ENCODE data around the gene RPP21.

Gene RPP21

DNA sequence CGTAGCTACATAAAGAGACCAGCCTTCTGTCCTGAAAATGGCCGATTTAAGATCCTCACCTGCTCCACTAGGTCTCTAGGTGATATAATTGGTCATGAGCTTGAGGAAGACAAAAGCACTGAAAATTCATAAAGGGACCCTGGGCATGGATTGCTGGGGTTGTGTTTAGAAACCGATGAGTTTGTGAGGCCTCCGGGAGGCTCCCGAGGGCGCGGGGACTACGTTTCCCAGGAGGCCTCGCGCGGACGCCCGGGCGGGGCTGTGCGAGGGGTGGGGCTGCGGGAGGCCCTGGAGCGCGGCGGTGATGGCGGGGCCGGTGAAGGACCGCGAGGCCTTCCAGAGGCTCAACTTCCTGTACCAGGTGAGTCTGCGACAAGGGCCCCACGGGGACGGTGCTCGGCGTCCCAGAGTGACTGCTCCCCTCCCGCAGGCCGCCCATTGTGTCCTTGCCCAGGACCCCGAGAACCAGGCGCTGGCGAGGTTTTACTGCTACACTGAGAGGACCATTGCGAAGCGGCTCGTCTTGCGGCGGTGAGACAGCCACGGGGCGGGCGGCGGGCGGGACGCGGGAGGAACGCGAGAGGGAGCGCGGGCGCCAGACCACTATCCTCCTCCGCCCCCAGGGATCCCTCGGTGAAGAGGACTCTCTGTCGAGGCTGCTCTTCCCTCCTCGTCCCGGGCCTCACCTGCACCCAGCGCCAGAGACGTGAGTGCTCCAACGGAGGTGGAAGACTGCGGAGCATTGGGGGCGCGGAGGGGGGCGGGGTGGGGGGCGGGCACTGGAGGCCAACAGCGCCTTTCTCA is at the start of gene RPP21 (continued):
- TF ChIP-seq, protein P1, sequence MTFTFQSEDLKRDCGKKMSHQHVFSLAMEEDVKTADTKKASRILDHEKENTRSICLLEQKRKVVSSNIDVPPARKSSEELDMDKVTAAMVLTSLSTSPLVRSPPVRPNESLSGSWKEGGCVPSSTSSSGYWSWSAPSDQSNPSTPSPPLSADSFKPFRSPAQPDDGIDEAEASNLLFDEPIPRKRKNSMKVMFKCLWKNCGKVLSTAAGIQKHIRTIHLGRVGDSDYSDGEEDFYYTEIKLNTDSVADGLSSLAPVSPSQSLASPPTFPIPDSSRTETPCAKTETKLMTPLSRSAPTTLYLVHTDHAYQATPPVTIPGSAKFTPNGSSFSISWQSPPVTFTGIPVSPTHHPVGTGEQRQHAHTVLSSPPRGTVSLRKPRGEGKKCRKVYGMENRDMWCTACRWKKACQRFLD (tag by site-specific recombination; IDR thresholded peaks at IDR 0.05), result no peak
- TF ChIP-seq EGR2 (tag by site-specific recombination; IDR thresholded peaks at IDR 0.05; ENCODE audit: low read depth) (peak; percentile 36; the same call in 1 of the 2 replicates), MEIS1 (CRISPR knock-in tag; IDR thresholded peaks at IDR 0.05; ENCODE audit: borderline replicate concordance) (no peak), ZNF211 (tag by site-specific recombination; IDR thresholded peaks at IDR 0.05; ENCODE audit: low read depth) (no peak), KLF1 (tag by site-specific recombination; IDR thresholded peaks at IDR 0.05) (peak; percentile 83), ZBTB48 (tag by site-specific recombination; IDR thresholded peaks at IDR 0.05) (0 out of 2 replicates have a peak, but pooled peaks have one; percentile 43), ZNF529 (tag by site-specific recombination; IDR thresholded peaks at IDR 0.05; ENCODE audit: insufficient replicate concordance) (no peak), ZNF670 (tag by site-specific recombination; IDR thresholded peaks at IDR 0.05; ENCODE audit: low read depth) (no peak), ZNF747 (tag by site-specific recombination; IDR thresholded peaks at IDR 0.05) (no peak), ZNF132 (tag by site-specific recombination; IDR thresholded peaks at IDR 0.05; ENCODE audit: borderline replicate concordance) (no peak), ZNF16 (tag by site-specific recombination; IDR thresholded peaks at IDR 0.05; ENCODE audit: low read depth) (no peak), ZNF184 (tag by site-specific recombination; IDR thresholded peaks at IDR 0.05) (no peak; the same call in 1 of the 2 replicates), ZNF394 (tag by site-specific recombination; IDR thresholded peaks at IDR 0.05; ENCODE audit: borderline replicate concordance) (peak; percentile 48; the same call in 1 of the 2 replicates), ZNF830 (tag by site-specific recombination; IDR thresholded peaks at IDR 0.05; ENCODE audit: low read depth) (no peak), ZNF48 (tag by site-specific recombination; IDR thresholded peaks at IDR 0.05) (no peak), ZNF473 (tag by site-specific recombination; IDR thresholded peaks at IDR 0.05) (no peak), ZNF654 (tag by site-specific recombination; IDR thresholded peaks at IDR 0.05; ENCODE audit: low read depth) (no peak), ZNF843 (tag by site-specific recombination; IDR thresholded peaks at IDR 0.05) (peak; percentile 63), ZNF221 (tag by site-specific recombination; IDR thresholded peaks at IDR 0.05; ENCODE audit: borderline replicate concordance) (no peak), ZNF610 (tag by site-specific recombination; IDR thresholded peaks at IDR 0.05; ENCODE audit: borderline replicate concordance) (peak; percentile 60; the same call in 1 of the 2 replicates), SP2 (tag by site-specific recombination; IDR thresholded peaks at IDR 0.05) (peak; percentile 82), KLF8 (tag by site-specific recombination; IDR thresholded peaks at IDR 0.05) (peak; percentile 97)
- TF ChIP-seq, protein P2, sequence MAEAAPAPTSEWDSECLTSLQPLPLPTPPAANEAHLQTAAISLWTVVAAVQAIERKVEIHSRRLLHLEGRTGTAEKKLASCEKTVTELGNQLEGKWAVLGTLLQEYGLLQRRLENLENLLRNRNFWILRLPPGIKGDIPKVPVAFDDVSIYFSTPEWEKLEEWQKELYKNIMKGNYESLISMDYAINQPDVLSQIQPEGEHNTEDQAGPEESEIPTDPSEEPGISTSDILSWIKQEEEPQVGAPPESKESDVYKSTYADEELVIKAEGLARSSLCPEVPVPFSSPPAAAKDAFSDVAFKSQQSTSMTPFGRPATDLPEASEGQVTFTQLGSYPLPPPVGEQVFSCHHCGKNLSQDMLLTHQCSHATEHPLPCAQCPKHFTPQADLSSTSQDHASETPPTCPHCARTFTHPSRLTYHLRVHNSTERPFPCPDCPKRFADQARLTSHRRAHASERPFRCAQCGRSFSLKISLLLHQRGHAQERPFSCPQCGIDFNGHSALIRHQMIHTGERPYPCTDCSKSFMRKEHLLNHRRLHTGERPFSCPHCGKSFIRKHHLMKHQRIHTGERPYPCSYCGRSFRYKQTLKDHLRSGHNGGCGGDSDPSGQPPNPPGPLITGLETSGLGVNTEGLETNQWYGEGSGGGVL (tag by site-specific recombination; IDR thresholded peaks at IDR 0.05), result peak; percentile 49
- TF ChIP-seq, protein P3, sequence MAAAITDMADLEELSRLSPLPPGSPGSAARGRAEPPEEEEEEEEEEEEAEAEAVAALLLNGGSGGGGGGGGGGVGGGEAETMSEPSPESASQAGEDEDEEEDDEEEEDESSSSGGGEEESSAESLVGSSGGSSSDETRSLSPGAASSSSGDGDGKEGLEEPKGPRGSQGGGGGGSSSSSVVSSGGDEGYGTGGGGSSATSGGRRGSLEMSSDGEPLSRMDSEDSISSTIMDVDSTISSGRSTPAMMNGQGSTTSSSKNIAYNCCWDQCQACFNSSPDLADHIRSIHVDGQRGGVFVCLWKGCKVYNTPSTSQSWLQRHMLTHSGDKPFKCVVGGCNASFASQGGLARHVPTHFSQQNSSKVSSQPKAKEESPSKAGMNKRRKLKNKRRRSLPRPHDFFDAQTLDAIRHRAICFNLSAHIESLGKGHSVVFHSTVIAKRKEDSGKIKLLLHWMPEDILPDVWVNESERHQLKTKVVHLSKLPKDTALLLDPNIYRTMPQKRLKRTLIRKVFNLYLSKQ (tag by site-specific recombination; IDR thresholded peaks at IDR 0.05; ENCODE audit: borderline replicate concordance), result no peak
- TF ChIP-seq, protein P4, sequence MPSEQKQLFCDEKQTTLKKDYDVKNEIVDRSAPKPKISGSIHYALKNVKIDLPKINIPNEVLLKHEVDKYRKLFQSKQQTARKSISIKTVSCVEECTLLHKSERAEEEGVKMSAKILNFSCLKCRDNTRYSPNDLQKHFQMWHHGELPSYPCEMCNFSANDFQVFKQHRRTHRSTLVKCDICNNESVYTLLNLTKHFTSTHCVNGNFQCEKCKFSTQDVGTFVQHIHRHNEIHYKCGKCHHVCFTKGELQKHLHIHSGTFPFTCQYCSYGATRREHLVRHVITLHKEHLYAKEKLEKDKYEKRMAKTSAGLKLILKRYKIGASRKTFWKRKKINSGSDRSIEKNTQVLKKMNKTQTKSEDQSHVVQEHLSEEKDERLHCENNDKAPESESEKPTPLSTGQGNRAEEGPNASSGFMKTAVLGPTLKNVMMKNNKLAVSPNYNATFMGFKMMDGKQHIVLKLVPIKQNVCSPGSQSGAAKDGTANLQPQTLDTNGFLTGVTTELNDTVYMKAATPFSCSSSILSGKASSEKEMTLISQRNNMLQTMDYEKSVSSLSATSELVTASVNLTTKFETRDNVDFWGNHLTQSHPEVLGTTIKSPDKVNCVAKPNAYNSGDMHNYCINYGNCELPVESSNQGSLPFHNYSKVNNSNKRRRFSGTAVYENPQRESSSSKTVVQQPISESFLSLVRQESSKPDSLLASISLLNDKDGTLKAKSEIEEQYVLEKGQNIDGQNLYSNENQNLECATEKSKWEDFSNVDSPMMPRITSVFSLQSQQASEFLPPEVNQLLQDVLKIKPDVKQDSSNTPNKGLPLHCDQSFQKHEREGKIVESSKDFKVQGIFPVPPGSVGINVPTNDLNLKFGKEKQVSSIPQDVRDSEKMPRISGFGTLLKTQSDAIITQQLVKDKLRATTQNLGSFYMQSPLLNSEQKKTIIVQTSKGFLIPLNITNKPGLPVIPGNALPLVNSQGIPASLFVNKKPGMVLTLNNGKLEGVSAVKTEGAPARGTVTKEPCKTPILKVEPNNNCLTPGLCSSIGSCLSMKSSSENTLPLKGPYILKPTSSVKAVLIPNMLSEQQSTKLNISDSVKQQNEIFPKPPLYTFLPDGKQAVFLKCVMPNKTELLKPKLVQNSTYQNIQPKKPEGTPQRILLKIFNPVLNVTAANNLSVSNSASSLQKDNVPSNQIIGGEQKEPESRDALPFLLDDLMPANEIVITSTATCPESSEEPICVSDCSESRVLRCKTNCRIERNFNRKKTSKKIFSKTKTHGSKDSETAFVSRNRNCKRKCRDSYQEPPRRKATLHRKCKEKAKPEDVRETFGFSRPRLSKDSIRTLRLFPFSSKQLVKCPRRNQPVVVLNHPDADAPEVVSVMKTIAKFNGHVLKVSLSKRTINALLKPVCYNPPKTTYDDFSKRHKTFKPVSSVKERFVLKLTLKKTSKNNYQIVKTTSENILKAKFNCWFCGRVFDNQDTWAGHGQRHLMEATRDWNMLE (tag by site-specific recombination; conservative IDR thresholded peaks at IDR 0.05; ENCODE audit: low read depth), result no peak
- TF ChIP-seq, protein P5, sequence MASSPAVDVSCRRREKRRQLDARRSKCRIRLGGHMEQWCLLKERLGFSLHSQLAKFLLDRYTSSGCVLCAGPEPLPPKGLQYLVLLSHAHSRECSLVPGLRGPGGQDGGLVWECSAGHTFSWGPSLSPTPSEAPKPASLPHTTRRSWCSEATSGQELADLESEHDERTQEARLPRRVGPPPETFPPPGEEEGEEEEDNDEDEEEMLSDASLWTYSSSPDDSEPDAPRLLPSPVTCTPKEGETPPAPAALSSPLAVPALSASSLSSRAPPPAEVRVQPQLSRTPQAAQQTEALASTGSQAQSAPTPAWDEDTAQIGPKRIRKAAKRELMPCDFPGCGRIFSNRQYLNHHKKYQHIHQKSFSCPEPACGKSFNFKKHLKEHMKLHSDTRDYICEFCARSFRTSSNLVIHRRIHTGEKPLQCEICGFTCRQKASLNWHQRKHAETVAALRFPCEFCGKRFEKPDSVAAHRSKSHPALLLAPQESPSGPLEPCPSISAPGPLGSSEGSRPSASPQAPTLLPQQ (tag by site-specific recombination; IDR thresholded peaks at IDR 0.05), result peak; percentile 84
- TF ChIP-seq, protein P6, sequence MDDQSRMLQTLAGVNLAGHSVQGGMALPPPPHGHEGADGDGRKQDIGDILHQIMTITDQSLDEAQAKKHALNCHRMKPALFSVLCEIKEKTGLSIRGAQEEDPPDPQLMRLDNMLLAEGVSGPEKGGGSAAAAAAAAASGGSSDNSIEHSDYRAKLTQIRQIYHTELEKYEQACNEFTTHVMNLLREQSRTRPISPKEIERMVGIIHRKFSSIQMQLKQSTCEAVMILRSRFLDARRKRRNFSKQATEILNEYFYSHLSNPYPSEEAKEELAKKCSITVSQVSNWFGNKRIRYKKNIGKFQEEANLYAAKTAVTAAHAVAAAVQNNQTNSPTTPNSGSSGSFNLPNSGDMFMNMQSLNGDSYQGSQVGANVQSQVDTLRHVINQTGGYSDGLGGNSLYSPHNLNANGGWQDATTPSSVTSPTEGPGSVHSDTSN (CRISPR knock-in tag; IDR thresholded peaks at IDR 0.05), result peak; percentile 44; the same call in 1 of the 2 replicates
